ENCODE data around the gene COG7. TPM values are rescaled to one million over a fixed set of nuclear protein-coding genes. Genes with fewer than 3 reads are reported as not detected.
"Not testable (repeated sequence)": the region's sequence is repeated elsewhere in the genome, so short reads cannot be mapped to it uniquely, and the experiment has no call there.

COG7 gene
- 24.7 TPM for total RNA-seq

DNA sequence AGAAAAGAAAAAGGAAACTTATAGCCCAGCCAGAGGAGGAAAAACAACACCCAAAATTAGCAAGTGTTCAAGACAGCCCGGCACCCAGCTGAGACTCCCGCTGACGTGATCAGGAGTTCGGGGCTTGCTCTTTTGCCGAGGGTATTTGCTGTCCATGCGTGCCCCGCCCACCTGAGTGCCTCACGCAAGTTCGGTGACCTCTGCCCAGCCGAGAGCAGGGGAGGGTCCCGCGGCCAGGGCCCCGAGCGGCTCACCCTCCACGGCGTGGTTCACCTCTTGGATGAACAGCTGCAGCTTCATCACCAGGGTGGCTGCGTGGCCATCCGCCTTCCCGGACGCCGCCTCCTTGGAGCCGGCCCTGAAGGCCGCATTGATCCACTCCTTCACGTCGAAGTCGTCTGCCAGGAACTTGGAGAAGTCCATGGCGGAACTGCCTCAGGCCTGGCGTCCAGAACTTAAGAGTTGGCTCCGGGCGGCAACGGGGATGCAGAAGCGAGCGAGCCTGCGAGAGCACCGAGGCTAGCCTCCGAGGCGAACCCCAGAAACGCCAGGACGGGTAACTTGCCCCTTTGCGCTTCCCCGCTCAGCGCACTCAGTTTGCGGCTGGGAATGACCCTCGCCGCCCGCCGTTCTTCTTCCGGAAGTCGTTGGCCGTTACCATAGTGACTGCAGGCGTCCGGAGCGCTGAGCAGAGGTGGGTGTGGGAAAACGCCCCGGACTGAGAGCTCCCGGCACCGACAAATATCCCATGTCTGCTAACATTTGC is at the start of gene COG7:
Gene COG7 (minus strand): TSS at position 618 of the 766 bp plus-strand sequence. CDS start 195 bp downstream, at position 423.
- DNase-seq, result peak; percentile 86

DNA sequence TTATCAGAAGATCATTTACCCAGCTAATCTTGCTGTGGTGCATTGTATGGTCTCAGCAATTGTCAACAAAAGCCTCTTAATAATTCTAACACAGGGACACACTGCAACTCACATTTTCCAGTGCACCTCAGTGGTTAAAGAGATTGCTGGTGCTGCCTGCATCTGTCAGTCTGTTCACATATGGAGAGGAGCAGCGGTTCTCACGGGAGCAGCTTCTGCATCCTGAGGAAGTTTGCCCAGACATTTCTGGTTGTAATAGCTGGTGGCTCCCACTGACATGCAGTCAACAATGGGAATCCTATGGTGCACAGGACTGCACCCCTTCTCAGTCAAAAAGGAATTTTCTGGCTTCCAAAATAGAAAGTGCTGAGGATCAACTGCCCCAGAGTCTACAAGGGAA is 49.5 kb upstream of the COG7 start:
- DNase-seq, result no peak

DNA sequence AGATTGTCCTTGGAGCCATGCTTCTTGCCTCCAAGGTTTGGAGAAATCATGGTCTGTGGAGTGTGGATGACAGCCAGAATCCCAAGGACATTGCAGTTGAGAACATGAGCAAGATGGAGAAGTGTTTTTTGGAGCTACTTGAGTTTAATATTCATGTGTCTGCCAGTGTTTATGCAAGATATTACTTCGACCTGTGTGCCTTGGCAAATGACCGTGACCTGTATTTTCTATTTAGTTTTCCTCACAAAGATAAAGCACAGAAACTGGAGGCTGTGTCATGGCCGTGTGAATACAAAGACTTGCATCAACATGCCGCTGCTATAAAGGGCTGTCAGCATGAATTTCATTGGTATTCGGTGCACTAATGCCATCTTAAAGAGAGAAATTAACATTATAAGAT is 48.3 kb upstream of the COG7 start:
- no peak for DNase-seq

DNA sequence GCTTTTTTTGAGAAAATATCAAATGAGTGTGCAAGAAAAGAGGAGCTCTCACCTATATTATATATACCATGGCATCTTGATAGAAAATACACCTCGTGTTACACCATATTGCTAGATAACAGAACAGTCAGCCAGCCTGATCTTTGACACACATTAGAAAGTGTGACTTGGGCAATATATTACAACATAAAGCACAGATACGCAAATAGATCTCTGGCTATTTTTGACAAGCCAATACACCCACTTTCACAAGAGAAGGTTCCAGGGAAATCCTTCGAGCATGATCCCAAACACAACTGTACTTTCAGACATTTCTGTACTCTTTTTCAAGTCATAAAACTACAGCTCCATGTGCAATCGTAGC is 47.9 kb upstream of the COG7 start:
- no peak for DNase-seq

DNA sequence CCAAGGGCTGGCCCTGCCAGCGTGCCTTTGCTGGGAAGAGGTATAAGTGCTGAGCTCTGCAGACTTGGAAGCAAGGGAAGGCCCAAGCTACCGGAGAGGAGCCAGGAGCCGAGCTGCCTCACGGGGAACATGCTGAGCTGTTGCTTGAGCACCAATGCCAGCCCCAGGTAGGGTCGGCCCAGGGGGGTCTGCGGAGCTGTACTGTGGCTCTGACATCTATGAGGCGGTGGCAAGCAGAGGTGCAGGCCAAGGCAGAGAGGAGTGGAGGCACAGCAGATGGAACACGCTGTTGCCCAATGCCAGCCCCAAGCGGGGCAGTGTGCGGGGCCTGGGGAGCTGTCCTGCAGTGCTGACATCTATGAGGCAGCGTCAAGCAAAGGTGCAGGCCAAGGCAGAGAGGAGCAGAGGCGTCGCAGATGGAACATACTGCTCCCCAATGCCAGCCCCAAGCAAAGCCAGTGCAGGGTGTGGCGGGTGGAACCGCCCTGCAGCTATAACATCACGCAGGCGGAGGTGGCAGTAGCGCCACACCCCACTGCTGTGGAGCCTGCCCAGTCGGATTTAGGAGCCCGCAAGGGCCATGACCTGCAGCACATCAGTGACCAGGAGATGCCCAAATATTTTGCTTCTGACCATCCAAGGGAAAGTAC is 47.3 kb upstream of the COG7 start:
- DNase-seq, result no peak

DNA sequence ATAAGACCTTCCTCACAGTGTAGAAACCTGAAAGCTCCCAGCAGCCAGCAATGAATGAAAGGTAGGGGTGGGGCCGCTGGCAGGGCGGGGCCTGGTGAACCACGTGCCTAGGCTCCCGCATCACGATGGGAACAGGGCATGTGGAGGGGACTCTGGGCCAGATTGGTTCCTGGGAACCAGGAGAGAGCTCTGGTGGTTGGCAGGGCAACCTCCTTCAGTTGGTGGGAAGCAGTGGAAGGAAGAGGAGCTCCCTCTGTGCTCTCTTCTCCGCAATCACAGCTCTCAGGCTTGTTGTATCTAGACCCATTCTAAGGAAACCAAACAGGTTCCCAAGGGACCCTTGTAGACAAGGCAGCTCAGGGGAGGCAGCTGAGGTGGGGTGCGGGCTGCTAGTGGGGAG is 46.8 kb upstream of the COG7 start:
- DNase-seq, result no peak

DNA sequence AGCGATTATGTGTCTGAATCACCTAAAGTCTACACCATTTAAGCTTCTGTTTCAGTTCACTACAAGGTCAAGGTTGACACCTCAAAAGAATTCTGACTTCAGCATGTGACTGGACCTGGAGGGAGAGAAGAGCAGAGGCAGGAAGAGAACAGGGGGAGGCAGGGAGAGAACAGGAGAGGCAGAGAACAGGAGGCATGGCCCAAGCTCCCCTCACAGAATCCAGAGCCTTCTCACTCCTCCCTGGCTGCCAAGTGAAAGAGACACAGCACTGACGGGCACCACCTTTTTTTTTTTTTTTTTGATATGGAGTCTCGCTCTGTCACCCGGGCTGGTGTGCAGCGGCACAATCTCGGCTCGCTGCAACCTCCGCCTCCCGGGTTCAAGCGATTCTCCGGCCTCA is 45.9 kb upstream of the COG7 start:
- DNase-seq, result no peak

DNA sequence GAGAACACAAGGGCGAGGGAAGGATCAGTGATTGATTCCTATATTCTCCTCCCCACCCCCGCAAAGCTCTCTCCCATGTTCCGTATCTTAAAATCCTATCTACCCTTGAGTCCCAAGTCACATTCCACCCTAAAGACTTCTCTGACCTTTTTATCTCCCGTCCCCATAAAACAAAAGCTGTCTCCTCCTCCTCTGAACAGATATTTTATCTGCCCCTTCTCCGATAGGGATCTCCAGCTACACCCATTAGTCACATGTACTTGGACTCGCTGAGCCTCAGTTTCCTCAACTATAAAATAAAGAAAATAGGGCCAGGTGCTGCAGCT is 44.5 kb upstream of the COG7 start:
- DNase-seq, result no peak

DNA sequence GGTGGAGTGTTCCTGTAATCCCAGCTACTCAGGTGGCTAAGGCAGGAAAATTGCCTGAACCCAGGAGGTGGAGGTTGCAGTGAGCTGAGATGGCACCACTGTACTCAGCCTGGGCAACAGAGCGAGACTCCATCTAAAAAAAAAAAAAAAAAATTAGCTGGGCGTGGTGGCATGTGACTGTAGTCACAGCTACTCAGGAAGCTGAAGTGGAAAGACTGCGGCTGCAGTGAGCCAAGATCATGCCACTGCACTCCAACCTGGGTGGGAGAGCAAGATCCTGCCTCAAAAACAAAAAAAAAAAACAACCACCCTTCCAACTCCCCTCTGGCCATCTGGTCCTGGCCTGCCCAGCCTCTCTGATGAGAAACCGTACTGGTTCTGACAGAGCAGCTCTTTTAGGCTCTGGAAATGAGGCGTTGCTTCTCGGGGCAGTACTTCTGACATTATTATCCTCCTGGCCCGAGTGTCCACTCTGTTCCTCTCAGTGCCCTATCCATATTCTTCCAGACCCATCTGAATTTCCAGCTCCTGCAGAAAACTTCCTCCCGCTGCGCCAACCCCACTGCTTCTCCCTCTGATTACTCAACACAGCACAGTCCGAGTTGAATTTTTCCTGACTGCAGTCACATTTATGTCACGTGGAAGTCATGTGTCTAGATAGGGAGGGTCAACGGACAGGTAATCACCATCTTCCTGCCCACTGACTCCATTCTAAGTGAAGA is 44.0 kb upstream of the COG7 start:
- DNase-seq, result no peak

DNA sequence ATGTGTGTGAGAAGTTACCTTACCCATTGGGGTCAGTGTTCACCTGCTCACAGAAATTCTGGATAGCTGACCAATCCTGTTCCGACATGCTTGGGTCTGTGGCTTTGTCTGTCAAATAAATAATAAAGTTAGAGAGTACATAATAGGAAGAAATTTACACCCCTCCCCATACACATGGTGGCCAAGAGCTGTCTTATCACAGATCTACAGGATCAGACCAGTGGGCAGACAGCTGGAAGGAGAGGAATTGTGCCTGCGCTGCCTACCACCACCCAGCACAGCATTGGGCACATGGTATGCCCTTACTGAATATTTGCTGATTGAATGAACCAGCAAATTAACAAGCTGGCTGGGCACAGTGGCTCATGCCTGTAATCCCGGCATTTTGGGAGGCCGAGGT is 42.7 kb upstream of the COG7 start:
- DNase-seq, result no peak

DNA sequence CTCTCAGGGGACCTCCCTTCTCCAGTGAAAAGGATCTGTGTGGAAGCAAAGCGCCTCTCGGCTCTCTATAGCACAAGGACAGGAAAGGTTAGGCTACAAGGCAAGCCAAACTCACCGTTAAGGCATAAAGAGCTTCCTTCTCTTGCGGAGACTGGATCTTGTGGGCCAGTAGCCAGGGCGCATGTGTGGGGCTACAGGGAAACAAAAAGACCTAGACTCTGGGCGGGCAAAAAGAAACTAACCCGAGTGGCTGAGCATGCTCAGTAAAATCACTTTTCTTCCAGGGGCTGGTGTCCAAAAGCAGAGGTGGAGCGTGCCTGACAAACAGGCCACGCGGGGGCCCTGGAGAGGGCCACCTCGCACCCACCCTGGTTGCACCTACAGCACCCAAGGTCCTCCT is 41.2 kb upstream of the COG7 start:
- DNase-seq, result no peak

DNA sequence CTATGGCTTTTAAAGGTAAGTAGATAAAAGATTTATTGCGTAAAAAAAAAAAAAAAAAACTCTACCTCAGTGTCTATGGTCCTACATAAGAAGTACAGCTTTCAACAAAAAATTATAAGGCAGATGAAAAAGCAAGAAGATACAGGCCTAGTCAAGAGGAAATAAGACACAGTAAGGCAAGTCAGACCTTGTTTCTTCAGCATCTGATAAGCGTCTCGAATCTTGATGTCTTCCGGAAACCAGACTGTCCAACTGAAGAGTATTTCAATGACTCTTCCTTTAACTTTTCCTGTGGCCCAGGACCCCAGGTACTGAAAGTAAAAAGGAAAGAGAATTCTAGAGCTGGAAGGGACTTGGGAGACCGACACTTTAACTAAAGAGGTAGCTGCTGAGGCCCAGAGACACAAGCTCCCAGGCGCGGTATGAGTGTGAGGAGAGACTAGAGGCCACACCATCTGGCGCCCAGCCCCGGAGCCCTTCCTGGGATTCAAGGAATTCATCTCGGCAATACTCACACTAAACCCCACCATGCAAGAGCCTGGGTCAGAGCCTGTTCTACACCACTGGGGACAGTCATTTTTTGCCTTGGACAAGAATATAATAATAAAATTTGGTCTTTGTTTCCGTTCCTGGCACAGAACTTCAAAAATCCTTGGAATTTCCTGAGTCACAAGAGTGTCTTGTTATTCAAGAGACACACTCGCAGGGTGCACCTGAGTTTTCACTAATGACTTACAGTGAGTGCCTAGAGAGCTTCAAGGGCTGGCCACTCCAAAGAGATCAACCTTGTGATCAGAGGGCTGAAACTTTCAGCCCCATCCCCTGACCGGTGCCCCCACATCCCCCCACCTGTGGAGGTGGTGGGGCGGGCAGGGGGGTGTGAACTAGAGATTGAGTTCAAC is 38.8 kb upstream of the COG7 start:
- DNase-seq, result no peak

DNA sequence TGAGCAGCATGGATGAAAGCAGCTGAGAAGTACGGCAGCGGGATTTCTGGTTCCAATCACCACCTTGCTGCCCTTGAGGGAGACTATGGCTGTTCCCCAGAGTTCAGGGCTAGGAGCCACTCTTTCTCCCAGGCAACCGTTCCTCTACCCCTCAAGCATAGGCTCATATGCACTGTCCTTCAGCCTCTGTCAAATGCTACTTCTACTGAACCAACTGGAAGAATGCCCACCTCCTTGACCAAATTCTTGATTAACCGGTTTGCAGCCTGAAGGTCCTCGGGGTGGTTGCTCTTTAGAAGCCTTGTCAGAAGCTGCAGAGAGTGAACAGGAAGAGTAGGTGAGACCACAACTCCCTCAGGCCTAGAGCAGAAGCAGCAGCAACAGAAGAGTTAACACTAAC is 33.5 kb upstream of the COG7 start:
- DNase-seq, result no peak

DNA sequence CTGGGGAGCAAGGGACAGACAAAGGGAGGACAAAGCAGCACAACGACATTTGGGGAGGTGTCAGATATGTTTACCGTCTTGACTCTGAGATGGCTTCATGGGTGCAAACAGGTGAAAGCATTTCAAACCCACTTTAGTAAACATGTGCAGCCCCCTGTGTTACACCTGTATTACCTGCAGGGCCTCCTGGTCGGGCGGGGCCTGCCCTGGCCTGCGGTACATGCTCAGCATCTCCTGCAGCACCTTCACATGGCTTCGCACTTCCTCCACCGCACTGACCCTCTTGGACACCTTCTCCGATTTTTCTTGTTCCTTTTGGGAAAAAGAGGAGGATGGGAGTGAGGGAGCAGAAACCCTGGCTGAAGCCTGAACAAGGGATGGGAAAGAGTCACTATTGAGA is 32.9 kb upstream of the COG7 start:
- DNase-seq, result no peak

DNA sequence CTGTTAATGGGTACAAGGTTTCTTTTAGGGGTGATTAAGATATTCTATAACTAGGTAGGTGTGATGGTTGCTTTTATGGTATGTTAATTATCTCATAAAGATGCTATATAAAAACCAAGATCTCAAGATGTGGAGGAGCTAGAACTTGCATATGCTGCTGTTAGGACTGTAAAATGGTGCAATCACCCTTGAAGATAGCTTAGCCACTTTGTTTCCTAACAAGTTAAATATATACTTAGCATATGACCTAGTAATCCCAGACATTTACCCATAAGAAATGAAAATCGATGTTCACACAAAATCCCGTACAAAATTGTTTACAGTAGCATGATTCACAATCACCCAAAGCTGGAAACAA is 32.2 kb upstream of the COG7 start:
- DNase-seq, result no peak

DNA sequence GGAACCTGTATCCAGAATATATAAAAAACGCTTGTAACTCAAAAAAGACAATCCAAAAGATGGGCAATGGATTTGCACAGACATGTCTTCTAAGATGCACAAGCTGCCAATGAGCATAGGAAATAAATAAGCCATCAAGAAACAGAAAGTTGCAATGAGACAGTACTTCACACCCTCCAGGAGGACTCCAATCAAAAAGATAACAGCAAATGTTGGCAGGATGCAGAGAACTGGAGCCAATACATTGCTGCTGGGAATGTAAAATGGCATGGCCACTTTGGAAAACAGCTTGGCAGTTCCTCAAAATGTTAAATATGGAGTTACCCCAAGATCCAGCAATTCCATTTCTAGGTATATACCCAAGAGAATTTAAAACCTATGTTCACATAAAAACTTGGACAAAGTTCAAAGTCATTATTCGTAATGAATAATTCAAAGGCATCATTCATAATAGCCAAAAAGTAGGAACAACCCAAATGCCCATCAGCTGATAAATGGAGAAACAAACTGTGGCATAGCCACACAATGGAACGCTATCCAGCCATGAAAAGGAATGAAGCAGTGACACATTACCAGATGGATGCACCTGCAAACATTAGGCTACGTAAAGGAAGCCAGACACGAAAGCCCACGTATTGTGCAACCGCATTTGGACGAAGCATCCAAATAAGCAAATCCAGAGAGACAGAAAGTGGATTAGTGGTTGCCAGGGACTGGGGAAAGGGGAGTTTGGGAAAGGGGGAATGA is 31.7 kb upstream of the COG7 start:
- no peak for DNase-seq

DNA sequence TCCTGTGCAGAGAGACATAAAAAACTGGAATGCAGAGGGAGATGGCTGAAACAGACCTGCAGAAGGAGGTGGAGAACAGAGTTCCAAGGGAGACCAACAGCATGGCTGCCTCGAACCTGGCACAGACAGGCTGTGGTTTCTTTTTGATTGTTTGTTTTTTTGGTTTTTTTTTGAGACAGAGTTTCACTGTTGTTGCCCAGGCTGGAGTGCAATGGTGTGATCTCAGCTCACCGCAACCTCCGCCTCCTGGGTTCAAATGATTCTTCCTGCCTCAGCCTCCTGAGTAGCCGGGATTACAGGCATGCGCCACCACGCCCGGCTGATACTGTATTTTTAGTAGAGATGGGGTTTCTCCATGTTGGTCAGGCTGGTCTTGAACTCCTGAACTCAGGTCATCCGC is 30.5 kb upstream of the COG7 start:
- not testable (repeated sequence) for DNase-seq

DNA sequence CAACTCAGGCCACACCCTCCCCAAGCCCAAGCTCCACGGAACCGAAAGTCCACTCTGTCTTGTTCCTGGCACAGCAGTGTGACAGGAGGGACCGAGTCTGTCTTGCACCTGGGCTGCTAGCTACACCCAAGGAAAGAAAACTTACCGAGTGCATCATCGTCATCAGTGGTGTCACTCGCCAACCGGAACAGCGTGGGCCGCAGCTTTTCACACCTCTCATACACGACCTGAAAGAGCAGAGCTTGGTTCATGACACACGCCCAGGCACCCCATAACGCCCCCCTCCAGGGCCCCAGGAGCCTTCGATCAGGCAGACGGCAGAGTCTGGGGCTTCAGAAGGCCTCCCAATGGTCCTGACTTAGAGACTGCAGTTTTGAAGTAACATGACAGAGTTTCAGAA is 29.8 kb upstream of the COG7 start:
- no peak for DNase-seq

DNA sequence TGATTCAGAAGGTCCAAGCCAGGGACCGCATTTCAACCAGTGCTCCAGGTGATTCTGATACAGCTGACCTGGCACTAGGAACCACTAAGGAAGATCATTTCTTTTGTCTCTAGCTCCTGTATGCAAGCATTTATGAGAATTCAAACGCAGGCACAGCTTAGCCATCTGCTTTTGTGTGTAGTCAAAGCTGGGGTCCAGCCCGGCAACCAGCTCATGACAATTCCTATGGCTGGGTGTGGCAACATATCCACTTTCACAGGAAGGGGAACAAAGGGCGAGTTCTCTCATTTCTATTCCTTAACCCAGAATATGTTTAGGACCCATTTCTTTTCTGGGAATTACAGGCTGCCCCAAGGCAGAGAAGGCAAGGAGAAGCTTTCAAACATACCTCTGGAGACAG is 27.3 kb upstream of the COG7 start:
- no peak for DNase-seq

DNA sequence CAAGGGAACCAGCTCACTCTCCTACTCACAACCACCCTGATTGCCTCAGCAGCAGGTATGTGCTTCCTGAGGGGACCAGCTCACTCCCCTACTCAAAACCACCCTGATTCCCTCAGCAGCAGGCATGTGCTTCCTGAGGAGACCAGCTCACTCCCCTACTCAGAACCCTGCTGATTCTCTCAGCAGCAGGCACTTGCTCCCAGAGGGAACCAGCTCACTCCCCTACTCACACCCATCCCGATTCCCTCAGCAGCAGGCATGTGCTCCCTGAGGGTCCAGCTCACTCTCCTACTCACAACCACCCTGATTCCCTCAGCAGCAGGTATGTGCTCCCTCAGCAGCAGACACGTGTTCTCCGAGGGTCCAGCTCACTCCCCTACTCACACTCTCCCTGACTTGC is 26.1 kb upstream of the COG7 start:
- no peak for DNase-seq

DNA sequence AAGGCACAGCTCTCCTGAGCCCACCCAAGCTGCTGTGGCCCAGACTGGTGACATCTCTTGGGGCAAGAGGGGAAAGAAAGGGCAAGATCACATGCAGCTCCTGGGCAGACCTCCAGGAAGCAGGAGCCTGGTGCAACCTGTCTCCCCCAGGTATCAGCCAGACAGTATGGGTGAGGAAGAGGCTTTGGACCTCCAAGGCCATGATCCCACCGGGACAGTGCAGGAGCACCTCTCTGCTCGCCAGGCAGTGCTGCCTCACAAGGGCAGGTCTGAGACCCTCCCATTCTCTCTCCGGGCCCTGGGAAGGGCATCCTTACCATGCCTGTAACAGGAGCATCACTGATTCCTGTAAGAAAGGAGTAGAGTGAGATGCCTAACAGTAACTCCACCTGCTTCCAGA is 25.6 kb upstream of the COG7 start:
- no peak for DNase-seq

DNA sequence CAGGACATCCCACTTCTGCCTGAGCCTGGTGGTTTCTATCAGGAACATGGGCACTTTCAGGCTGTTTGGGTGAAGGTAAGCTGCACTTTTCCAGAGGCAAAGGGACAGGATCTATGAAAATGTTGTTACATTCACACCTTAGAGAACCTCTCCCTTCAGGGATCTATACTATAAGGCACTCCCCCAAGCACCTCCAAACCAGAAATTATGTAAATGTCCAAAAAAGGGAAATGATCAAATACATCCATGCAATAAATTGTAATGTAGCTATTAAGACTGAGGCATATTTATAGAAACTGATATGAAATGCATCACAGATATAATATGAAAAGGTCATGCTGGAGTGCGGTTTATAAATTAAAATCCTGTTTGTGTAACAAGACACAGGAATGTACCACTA is 23.3 kb upstream of the COG7 start:
- DNase-seq, result no peak
